Smooth muscle cell of the coronary artery (primary cell): Measurements from ENCODE around the gene PIP. TPM values are rescaled to one million over a fixed set of nuclear protein-coding genes. Genes with fewer than 3 reads are reported as not detected.

Experiments used
- total RNA-seq: library from RNA; depleted of rRNA; stranded (reverse); fragments of >200 nt; gene quantifications from 2 replicates; pipeline ENCODE4 v1.2.3, GENCODE V29; 2014; ENCODE audit warnings: low replicate concordance

The PIP gene
- total RNA-seq = not detected in 2 replicates

DNA sequence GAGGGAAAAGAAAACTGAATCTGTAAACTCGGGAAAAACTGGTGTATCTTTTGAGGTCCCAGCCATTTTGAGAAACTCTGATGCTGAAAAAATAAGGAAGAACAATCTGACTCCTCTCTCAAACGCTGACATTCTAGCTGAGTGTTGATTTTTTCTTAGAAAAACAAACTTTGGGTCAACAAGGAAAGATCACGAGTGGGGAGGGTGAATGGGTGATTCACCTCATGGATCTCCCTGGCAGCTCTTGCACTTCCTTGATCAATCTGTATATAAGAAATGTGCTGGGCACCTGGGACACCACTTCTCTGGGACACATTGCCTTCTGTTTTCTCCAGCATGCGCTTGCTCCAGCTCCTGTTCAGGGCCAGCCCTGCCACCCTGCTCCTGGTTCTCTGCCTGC is at the start of gene PIP:
Gene PIP (plus strand): TSS at position 297 of the 400 bp plus-strand sequence. CDS start 40 bp downstream, at position 337.

DNA sequence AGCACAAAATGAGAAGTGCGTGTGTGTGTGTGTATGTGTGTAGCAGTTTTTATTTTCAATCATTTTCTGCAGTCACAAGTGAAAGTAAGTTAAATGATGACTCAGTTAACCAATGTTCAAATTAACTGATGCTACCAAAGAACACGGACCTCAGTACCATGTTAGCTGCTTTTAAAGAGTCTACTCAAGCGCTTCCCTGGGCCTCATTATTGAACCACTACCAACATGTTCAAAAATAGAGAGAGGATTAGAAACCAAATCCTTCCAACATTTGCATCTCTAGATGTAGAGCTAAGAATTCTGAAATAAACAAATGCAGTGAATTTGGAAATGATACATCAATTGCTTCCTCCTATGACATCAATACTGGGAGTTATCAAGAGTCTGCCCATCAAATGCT is 51.1 kb downstream of the PIP start, which contains the start of gene TAS2R39:
Gene TAS2R39 (plus strand): TSS at position 396 of the 400 bp plus-strand sequence. CDS start 0 bp downstream, at position 396.

Other genes starting within 250 kb of the PIP start
- gene TRPV6, start 246.3 kb upstream of the PIP start, total RNA-seq = not detected in 2 replicates
- gene TRPV5, start 198.3 kb upstream of the PIP start, total RNA-seq = not detected in 2 replicates
- not detected in 2 replicates for gene LLCFC1, start 192.6 kb upstream of the PIP start, total RNA-seq
- gene KEL, start 169.7 kb upstream of the PIP start, total RNA-seq = 0.53 TPM in 1 of 2 replicates, not detected in the other
- gene OR9A2, start 104.9 kb upstream of the PIP start, total RNA-seq = 0.12 TPM in 1 of 2 replicates, not detected in the other
- not detected in 2 replicates for gene OR6V1, start 79.7 kb upstream of the PIP start, total RNA-seq
- gene TAS2R39, start 51.3 kb downstream of the PIP start, total RNA-seq = 0.35 TPM in 1 of 2 replicates, not detected in the other
- not detected in 2 replicates for gene TAS2R40, start 90.0 kb downstream of the PIP start, total RNA-seq
- 39.1 and 72.5 TPM in 2 replicates for gene GSTK1, start 131.4 kb downstream of the PIP start, total RNA-seq
- gene TMEM139, start 152.9 kb downstream of the PIP start, total RNA-seq = not detected in 2 replicates
- 6.7 and 9.7 TPM in 2 replicates for gene CASP2, start 156.3 kb downstream of the PIP start, total RNA-seq
- gene CLCN1, start 184.0 kb downstream of the PIP start, total RNA-seq = not detected in 2 replicates
- gene FAM131B, start 230.6 kb downstream of the PIP start, total RNA-seq = 0.98 and 2.7 TPM in 2 replicates
- gene ZYX, start 249.3 kb downstream of the PIP start, total RNA-seq = 6.3 and 25.7 TPM in 2 replicates